HG03025 (cell line): ENCODE measurements around the gene SRC.

Experiments
- ATAC-seq: cut with Tn5 transposase; IDR thresholded peaks from one replicate; pipeline ENCODE4 v1.9.1; 2021; ENCODE audit warnings: mild to moderate bottlenecking, moderate library complexity; ENCODE audit not compliant: unreplicated experiment, low FRiP score

SRC gene

GRCh38 chr20:37348792-37349516 lies 3.0 kb downstream of the SRC start:
- no peak for ATAC-seq

- ATAC-seq: no peak
Measured at GRCh38 chr20:37349517-37350491, 3.9 kb downstream of the SRC start.

DNA sequence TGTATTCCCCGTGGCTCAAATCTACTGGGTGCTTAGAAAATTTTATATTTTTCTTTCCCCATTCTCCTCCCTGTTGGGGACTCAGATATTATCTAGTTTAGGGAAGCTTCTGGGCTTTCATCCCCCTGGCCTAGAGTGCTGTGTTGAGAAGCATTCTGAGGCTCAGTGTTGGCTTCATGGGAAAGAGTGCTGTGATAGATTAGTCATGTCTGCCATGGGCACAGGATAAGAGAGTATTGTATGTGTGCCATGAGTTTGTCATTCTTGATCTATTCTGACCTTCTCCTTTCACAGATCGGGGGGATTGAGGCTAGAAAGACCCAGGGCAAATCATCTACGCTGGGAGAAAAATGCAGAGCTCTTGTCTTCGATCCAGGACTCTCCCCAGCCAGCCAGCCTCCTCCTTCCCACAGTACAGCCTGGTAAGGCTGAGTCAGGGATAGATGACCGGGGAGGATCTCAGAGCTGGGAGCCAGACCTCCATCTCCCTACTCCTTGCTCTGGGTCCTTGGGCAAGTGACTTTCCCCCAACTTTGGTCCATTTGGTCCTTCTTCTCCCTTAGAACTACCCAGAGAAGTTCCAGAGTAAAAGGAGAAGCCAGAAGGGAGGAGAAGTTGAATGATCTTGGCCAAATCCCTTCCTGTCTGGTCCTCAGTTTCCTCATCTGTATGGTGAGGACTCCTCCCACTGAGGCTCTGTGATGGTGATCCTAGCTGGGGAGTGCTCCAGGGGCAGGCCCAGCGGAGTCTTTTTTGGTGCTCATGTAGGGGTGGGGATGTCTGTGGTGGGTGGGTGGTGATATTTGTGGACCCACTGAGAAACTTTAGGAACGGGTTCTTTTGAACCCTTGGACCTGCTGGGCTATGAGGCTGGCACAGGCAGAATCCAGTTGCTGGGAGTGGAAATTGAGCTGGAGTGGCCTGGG lies 5.0 kb downstream of the SRC start:
- ATAC-seq: no peak

- ATAC-seq: no peak
Measured at GRCh38 chr20:37351689-37352607, 6.0 kb downstream of the SRC start.

DNA sequence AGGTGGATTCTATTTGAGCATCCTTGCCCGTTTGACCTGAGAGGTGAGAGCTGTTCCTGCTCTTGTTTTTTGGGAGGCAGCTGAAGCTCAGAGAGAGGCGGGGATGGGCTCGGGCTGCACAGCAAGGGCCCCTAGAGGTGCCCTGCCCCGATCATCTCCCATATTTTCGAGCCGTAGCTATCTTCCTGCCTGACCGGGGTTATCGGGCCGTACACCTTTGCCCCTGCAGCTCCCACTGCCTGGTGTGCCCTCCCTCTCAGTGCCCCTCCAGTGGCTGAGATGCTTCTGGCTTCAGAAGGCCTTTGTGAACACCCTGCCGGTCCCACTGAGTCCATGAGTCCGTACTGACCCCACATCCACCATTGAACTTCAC lies 6.7 kb downstream of the SRC start:
- ATAC-seq: no peak

- ATAC-seq: no peak
Measured at GRCh38 chr20:37353285-37353849, 7.4 kb downstream of the SRC start.

GRCh38 chr20:37354210-37355195 lies 8.6 kb downstream of the SRC start:
- no peak for ATAC-seq

GRCh38 chr20:37355252-37356180 lies 9.6 kb downstream of the SRC start:
- no peak for ATAC-seq

GRCh38 chr20:37356387-37356786 lies 10.4 kb downstream of the SRC start:
- no peak for ATAC-seq

- no peak for ATAC-seq
Measured at GRCh38 chr20:37356961-37357371, 11.0 kb downstream of the SRC start.

- ATAC-seq: no peak
Measured at GRCh38 chr20:37357481-37358365, 11.8 kb downstream of the SRC start.

DNA sequence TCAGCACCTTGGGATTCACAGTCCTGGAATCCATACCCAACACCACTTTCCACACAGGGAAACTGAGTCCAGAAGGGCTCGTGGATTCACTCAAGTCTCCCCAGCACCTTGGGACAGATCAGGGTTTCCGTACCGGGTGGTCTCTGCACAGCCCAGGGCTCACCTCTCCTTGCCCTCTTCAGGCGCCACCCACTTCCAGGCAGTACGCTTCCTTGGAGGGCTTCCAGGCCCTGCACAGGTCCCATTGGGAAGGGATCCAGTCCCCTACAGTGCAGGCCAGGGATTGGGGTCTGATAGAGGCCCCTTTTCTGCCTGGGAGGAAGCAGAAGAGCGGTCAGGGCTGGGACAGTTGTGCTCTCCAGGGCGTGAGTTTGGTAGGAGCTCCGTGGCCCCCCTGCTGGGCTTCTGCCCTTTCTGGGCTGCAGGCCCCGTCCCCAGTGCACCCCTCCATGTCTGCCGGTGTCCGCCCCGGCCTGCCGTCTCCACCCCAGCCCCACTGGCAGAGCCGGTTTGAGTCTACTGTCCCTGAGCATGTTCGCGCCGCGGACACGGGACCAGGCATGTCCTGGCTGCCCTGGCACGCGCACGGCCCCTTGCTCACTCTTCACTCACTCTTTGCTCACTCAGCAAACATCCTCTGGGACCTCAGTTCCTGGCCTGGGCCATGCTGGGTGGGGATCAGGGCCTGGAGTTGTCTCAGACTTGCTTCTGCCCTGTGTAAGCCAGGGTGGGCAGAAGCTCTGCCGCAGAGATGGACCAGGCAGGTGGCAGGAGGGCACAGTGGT lies 12.6 kb downstream of the SRC start:
- ATAC-seq: no peak

DNA sequence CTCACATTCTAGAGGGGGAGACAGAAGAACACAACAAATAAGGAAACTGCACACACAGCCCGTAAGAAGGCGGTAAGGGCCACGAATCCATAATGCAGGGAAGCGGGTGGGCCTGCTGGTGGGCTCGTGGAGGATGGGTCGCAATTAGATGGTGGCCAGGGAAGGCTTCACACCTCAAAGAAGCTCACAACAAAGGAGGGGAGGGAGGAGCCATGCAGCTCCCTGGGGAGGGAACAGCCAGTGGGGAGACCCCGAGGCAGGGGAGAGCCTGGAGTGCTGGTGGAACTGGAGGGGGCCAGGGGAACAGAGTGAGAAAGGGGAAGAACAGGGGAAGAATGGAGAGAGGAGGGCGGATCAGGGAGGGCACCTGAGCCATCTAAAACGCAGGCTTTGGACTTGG lies 13.4 kb downstream of the SRC start:
- ATAC-seq: no peak

DNA sequence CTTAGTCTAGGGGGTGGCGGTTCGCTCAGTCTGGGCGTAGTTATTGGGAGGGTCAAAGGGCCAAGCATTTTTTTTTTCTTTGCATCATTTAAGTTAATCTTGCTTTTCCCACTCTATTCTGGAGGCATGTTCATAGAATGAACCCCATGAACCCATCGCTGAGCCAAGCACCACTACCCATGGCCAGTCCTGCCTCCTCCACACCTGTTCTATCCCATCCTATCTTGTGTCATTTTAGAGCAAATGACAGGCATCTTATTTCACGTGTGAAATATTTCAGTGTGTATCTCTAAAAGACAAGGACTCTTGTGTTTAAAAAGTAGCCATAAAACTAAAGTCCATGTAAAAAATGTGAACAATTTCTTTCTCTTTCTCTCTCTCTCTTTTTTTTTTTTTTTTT lies 13.9 kb downstream of the SRC start:
- ATAC-seq: no peak

GRCh38 chr20:37360391-37361115 lies 14.6 kb downstream of the SRC start:
- no peak for ATAC-seq
